SH-SY5Y (cell line): ENCODE data around the gene HEMK1.

Source experiments
- GATA2 ChIP-seq: IDR thresholded peaks from 2 replicates; pipeline ENCODE4 v1.6.1; 2011; ENCODE audit warnings: mild to moderate bottlenecking, low read depth, low read length
- GATA3 ChIP-seq: IDR thresholded peaks from 2 replicates; pipeline ENCODE4 v1.6.1; 2011; ENCODE audit warnings: low read depth, mild to moderate bottlenecking, low read length, moderate library complexity

HEMK1 gene

DNA sequence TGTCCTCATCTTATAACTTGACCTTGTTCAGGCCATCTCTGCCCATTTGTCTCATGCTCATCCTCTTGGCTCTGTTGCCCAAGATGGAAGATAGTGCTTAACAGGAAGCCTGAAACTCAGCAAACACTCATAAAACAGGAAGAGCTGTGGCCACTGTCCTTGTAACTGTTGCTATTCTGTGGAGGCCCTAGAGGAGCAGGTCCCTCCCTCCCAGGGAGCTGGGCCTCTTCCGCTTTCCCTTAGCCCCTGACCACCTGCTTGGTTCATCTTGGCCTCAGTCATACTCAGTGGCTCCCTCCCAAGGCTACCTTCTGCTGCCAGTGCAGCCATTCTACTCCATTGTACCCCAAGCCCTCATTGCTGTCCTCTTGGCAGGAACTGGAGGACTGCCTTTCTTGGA, 51.1 kb downstream of the HEMK1 start:
- TF ChIP-seq GATA3 (no peak), GATA2 (no peak)

GRCh38 chr3:50620820-50621219, 51.5 kb downstream of the HEMK1 start:
- TF ChIP-seq GATA3, result no peak
- TF ChIP-seq GATA2, result no peak

GRCh38 chr3:50622881-50623280, 53.6 kb downstream of the HEMK1 start:
- TF ChIP-seq GATA3 (no peak), GATA2 (no peak)

DNA sequence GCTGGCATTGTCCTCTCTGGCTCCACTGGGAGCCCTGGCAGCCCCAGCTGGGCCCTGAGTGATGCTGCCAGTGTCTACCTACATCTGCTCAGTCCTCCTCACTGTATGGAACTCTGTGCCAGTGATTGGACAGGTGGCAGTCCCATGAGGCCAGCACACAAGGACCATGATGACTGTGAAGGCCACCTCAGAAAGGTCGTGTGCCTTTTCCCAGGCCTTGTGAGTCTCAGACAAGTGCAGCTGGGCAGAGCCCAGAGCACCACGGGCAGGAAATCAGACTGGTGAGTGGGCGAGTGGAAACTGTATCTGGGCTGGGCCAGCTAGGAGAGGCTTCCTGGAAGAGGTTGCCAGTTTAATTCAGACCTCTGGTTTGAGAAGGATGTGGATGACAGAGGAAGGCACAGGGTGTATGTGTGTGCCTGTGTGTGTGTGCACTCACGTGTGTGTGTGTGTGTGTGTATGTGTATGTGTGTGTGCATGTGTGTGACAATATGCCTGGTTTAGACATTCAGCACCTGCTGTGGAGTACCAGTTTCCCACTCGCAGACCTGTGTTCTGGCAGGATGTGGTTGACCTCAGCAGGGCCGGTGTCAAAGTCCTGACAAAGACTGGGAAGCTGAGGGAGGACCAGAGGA, 54.6 kb downstream of the HEMK1 start:
- TF ChIP-seq GATA3 (no peak), GATA2 (no peak)

- no peak for TF ChIP-seq GATA3
Observed at GRCh38 chr3:50624634-50625033, 55.3 kb downstream of the HEMK1 start.

DNA sequence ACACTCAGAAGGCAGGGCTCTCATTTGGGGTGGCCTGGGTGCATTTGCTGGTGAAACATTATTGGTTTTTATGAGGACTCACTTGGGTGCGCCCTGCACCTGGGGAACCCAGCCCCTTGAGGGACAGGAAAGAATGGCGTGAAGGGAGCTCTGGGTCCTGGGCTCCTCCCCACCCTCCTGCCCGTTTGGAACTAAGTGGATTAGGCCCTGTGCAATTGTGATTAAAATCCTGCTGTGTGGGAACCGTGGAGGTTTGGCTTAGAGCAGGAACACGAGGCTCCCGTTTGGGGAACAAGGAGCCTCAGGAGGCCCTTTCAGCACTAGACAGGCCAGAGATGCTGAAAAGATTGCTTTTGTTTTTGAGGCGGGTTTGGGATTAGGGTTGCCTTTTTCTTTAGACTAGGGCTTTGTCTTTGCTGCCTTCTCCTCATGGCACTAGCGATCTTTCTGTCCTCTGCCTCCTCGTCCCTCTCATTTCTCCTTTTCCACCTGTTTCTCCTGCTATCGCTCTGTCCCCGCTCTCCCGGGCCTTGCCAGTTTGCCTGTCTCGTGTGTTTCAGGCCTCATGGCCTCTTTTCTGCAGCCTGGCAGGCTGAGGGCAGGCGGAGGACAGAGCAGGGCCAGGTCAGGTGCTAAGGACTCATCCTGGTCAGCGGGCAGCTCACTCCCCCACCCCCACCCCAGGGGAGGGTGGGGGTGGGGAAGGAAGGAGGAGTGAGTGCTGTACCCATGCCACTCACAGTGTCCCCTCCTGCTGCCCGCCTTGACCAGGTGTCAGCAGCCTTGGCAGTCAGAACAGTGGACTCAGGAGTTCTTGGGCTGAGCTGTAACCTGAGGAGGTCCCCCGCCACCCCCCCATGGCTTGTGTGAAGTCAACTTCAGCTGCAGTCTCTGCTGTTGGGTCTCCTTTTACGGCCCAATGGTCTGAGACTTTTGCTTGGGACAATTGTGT, 56.2 kb downstream of the HEMK1 start:
- TF ChIP-seq GATA3 (no peak), GATA2 (no peak)

GRCh38 chr3:50626401-50626800, 57.1 kb downstream of the HEMK1 start:
- TF ChIP-seq GATA2 (no peak), GATA3 (no peak)

DNA sequence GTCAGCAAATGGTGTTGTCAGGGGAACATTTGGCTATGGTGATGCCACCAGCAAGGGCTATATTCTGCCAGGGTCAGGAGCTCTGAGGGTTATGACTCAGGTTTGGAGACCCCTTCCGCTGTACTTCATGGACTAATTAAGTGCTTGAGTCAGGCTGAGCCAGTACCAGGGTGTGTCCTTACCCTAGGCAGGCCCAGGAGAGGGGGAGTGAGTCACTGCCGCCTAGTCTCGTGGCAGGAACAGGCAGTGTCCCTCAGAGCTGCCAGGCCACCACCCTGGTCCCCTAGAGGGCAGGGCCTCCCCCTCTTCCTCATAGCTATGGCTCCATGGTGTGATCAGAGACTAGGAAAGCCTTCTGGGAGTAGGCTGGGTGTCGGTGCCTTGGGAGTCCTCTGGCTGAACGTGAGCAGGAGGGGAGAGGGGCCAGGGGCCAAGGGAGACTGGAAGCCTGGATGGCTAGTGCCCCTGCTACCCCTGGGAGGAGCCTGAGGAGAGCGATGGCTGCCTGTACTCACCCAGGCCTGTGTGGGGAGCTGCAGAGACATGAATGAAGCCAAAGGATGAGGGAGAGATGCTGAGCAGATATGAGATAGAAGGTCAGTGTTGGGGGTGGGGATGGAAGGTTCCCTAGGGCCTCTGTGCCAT, 58.2 kb downstream of the HEMK1 start:
- TF ChIP-seq GATA3, result no peak
- TF ChIP-seq GATA2, result no peak; the same call in 1 of the 2 replicates

DNA sequence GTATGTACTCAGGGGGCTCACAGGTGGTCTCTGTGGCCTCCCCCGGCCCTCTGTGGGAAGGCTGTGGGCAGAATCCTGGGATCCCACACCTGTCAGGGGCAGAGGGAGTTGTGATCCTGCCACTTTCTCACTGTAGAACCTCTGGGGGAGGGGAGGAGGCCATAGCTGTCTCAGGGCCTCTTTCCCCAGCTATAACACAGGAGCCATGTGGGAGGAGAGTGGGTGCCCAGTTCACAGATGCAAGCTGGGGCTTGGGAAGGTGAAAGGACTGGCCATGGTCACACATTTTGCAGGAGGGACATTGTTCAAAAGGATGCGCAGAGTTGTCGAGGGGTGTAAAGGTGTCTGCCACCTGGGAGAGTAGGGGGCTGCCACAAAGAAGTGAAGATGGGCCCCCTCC, 59.3 kb downstream of the HEMK1 start:
- TF ChIP-seq GATA2 (no peak), GATA3 (no peak)

DNA sequence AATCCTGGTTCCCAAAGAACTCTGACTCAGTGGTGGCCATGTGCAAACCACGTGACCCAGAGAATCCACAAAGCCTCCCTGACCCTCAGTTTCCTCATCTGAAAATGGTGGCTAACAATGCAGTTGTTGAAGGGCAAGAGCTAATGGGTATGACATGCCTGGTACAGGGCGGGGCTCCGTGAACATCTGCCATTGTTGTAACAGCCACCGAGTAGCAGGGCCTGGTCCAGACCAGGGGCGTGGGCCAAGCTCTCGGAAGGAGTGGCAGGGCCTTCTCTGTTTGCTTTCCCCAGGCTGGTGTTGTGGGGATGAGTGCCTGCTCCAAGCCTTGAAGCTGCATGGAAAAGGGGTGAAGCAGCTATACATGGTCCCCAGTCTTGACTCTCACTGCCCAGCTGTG, 61.1 kb downstream of the HEMK1 start:
- TF ChIP-seq GATA3 (no peak), GATA2 (no peak)

DNA sequence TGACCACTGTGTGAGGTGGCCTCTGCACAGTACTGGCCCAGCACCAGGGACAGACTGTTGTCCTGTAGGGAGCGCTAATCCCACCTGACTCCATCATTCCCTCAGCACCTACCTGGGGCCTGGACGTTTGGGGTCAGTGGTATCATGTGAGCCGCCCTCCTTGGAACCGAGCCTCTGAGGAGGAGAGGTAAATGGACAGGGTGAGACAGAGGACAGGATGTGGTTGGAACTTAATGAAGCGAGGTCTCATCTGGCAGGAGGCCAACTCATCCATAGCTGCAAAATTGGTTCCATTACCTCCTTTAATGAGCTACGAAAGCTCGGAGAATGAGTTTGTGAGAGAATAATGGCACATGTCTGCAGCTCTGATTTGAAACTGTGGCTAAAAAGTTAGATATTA, 61.6 kb downstream of the HEMK1 start:
- TF ChIP-seq GATA2, result no peak
- TF ChIP-seq GATA3, result no peak

DNA sequence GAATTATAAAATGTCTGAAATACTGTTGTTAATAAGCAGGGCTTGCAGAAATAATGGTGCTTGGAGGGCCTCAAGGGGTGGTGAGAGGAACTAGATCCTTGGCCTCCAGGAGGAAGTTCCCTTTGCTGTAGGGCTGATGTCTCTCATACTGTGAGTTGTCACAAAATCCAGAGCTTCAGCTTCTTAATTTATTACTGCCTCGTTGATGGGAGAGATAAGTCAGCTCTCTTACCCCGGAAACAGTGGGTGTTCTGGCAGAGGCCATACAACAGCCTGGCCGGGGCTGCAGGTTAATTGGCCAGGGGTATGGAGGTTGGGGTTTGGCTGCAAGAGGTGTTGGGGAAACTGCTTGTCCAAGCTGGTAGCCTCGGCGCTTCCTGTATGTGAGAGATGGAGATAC, 63.1 kb downstream of the HEMK1 start:
- peak; percentile 97 for TF ChIP-seq GATA2
- TF ChIP-seq GATA3, result peak; percentile 88

GRCh38 chr3:50633230-50633790, 64.0 kb downstream of the HEMK1 start:
- TF ChIP-seq GATA2, result no peak
- no peak for TF ChIP-seq GATA3

- TF ChIP-seq GATA2, result no peak
Observed at GRCh38 chr3:50635066-50635465, 65.7 kb downstream of the HEMK1 start.
